Right cardiac atrium (tissue), 5 donors: ENCODE measurements around the gene ZBTB9. TPM values are rescaled to one million over a fixed set of nuclear protein-coding genes. Genes with fewer than 3 reads are reported as not detected.
"Not testable (repeated sequence)": the region's sequence is repeated elsewhere in the genome, so short reads cannot be mapped to it uniquely, and the experiment has no call there.

ENCODE experiments used
- ATAC-seq, 2 donors: fragments of 200-7000 bp; cut with Tn5 transposase; one replicate each; pipeline versions ENCODE4 v1.8.0 to v1.9.1; 2020; ENCODE audit warnings: moderate library complexity in 2 of 2, mild to moderate bottlenecking in 1 of 2
- DNase-seq, 3 donors: peaks; one replicate each; pipeline ENCODE4 v3.0.0-alpha.2; 2020
- H3K27ac ChIP-seq: one replicate; pipeline ENCODE4 v1.5.1; 2013; ENCODE audit warnings: mild to moderate bottlenecking, low read length, control low read depth, moderate library complexity
- H3K27me3 ChIP-seq: one replicate; pipeline ENCODE4 v1.6.1; 2013; ENCODE audit not compliant: control insufficient read depth, insufficient read depth
- H3K4me1 ChIP-seq: one replicate; pipeline ENCODE4 v1.6.1; 2013; ENCODE audit warnings: low read length; ENCODE audit not compliant: control insufficient read depth, insufficient read depth
- H3K4me3 ChIP-seq: one replicate; pipeline ENCODE4 v1.5.1; 2013; ENCODE audit warnings: low read length, control low read depth
- H3K9me3 ChIP-seq: one replicate; pipeline ENCODE4 v1.6.1; 2013; ENCODE audit warnings: low read length; ENCODE audit not compliant: control insufficient read depth
- WGBS: extraction: QIAGEN DNeasy Blood & Tissue Kit; methylation state at CpG from one replicate; pipeline ENCODE4 v1.1.7; 2013; 5-methylcytosine and 5-hydroxymethylcytosine counted together
- intact Hi-C, 4 donors: fragments of 100-400 bp; cut with DNase I; formaldehyde crosslinking; loops; one replicate each; pipeline versions ENCODE4 v1.11.0 to v1.14.0; 2022 to 2023
- polyA plus RNA-seq: library from polyadenylated mRNA; stranded (reverse); fragments of 200-250 nt; gene quantifications from one replicate; pipeline ENCODE4 v1.2.3, GENCODE V29; 2013
- total RNA-seq, 4 donors: library from RNA; stranded (reverse); fragmentation: NEBNext Ultra II Directional; extraction: Animal tissue kit (Norgen Biotek cat#: 25700); gene quantifications; one replicate each; pipeline ENCODE4 v1.2.1, GENCODE V29; 2021
- donor health status: healthy with polysubstance abuse.
- donor health status: DM: no; HTN: yes; CAD: no.
- donor health status: DM: no; HTN: no; CAD: no.
- donor health status: DM: no; HTN: yes; CAD: no; lungs with severe emphysema.
- donor health status: DM: yes; HTN: yes; CAD: no.

The ZBTB9 gene
- total and polyA plus RNA-seq, 5 donors: 2.8 to 4.9 (median 4.2) TPM

GRCh38 chr6:33482620-33483019 is 28.2 kb downstream of the ZBTB9 start:
- H3K4me1 ChIP-seq, H3K27ac ChIP-seq, H3K9me3 ChIP-seq, H3K27me3 ChIP-seq, H3K4me3 ChIP-seq, ATAC-seq, DNase-seq, intact Hi-C loops: not testable (repeated sequence)
- WGBS: 92% methylated on average over 5 of the region's 5 CpGs

- no peaks in the 10 kb centered on the region for H3K27me3 ChIP-seq
- no peaks in the 10 kb centered on the region for H3K9me3 ChIP-seq
- ATAC-seq (no peak), DNase-seq (no peak)
- WGBS: 54% methylated on average over 3 of the region's 3 CpGs
- H3K27ac ChIP-seq: no peak overlapping the region
- no peaks in the 10 kb centered on the region for H3K4me1 ChIP-seq
- H3K4me3 ChIP-seq: no peak overlapping the region
- intact Hi-C loops: no loop called here
Measured at GRCh38 chr6:33483678-33484077, 29.3 kb downstream of the ZBTB9 start.

GRCh38 chr6:33484673-33485262 is 30.4 kb downstream of the ZBTB9 start:
- H3K27me3 ChIP-seq, ATAC-seq, intact Hi-C loops, H3K27ac ChIP-seq, H3K4me3 ChIP-seq, H3K4me1 ChIP-seq, H3K9me3 ChIP-seq, DNase-seq: not testable (repeated sequence)
- 72% methylated on average over 3 of the region's 6 CpGs for WGBS

GRCh38 chr6:33485680-33486079 is 31.3 kb downstream of the ZBTB9 start:
- ATAC-seq, H3K4me3 ChIP-seq, H3K9me3 ChIP-seq, H3K27ac ChIP-seq, intact Hi-C loops, H3K27me3 ChIP-seq, H3K4me1 ChIP-seq, DNase-seq: not testable (repeated sequence)
- WGBS: 89% methylated on average over 24 of the region's 25 CpGs

GRCh38 chr6:33488339-33488738 is 34.0 kb downstream of the ZBTB9 start:
- Histone ChIP-seq H3K27me3 (no peaks in the 10 kb centered on the region), H3K27ac (no peak overlapping the region), H3K9me3 (no peaks in the 10 kb centered on the region), H3K4me1 (no peaks in the 10 kb centered on the region), H3K4me3 (no peak overlapping the region)
- no peak for ATAC-seq
- 67% methylated on average over 7 of the region's 7 CpGs for WGBS
- no peak for DNase-seq
- intact Hi-C loops: no loop called here

- intact Hi-C loops: no loop called here
- 58% methylated on average over 3 of the region's 3 CpGs for WGBS
- Histone ChIP-seq H3K4me1 (no peaks in the 10 kb centered on the region), H3K27me3 (no peaks in the 10 kb centered on the region), H3K9me3 (no peaks in the 10 kb centered on the region), H3K4me3 (no peak overlapping the region), H3K27ac (no peak overlapping the region)
- ATAC-seq (no peak), DNase-seq (no peak)
Measured at GRCh38 chr6:33490198-33490597, 35.8 kb downstream of the ZBTB9 start.

GRCh38 chr6:33490621-33491020 is 36.2 kb downstream of the ZBTB9 start:
- intact Hi-C loops: no loop called here
- Histone ChIP-seq H3K27ac (no peak overlapping the region), H3K27me3 (no peaks in the 10 kb centered on the region), H3K4me3 (no peak overlapping the region), H3K9me3 (no peaks in the 10 kb centered on the region), H3K4me1 (no peaks in the 10 kb centered on the region)
- WGBS: 80% methylated on average over 6 of the region's 6 CpGs
- peak in 1 of 2 donors; percentile 16 for ATAC-seq
- DNase-seq: no peak

GRCh38 chr6:33492093-33492492 is 37.7 kb downstream of the ZBTB9 start:
- Histone ChIP-seq H3K27me3 (no peaks in the 10 kb centered on the region), H3K9me3 (no peaks in the 10 kb centered on the region), H3K4me3 (no peak overlapping the region), H3K4me1 (no peaks in the 10 kb centered on the region), H3K27ac (no peak overlapping the region)
- intact Hi-C loops: no loop called here
- 38% methylated on average over 4 of the region's 4 CpGs for WGBS
- ATAC-seq (no peak), DNase-seq (no peak)

- H3K4me1 ChIP-seq: no peaks in the 10 kb centered on the region
- no peak for DNase-seq
- no peak for ATAC-seq
- H3K4me3 ChIP-seq: no peak overlapping the region
- H3K9me3 ChIP-seq: no peaks in the 10 kb centered on the region
- intact Hi-C loops: no loop called here
- H3K27me3 ChIP-seq: no peaks in the 10 kb centered on the region
- no peak overlapping the region for H3K27ac ChIP-seq
- over 99% methylated on average over 7 of the region's 7 CpGs for WGBS
Measured at GRCh38 chr6:33497157-33497556, 42.8 kb downstream of the ZBTB9 start.

GRCh38 chr6:33502486-33502885 is 48.1 kb downstream of the ZBTB9 start:
- no peaks in the 10 kb centered on the region for H3K4me1 ChIP-seq
- intact Hi-C loops: no loop called here
- no peak for DNase-seq
- peak in 1 of 2 donors; percentile 22 for ATAC-seq
- H3K9me3 ChIP-seq: no peaks in the 10 kb centered on the region
- no peaks in the 10 kb centered on the region for H3K27me3 ChIP-seq
- H3K4me3 ChIP-seq: no peak overlapping the region
- 92% methylated on average over 23 of the region's 23 CpGs for WGBS
- no peak overlapping the region for H3K27ac ChIP-seq

- no peak overlapping the region for H3K4me3 ChIP-seq
- no peaks in the 10 kb centered on the region for H3K27me3 ChIP-seq
- intact Hi-C loops: no loop called here
- ATAC-seq: no peak
- H3K27ac ChIP-seq: no peak overlapping the region
- H3K4me1 ChIP-seq: peaks cover 2% of the 10 kb centered on the region
- no peaks in the 10 kb centered on the region for H3K9me3 ChIP-seq
- DNase-seq: no peak
Measured at GRCh38 chr6:33504486-33504885, 50.1 kb downstream of the ZBTB9 start.
